HepG2 (cell line): ENCODE data around the gene HNRNPM. TPM values are rescaled to one million over a fixed set of nuclear protein-coding genes. Genes with fewer than 3 reads are reported as not detected.
A peak's percentile ranks its signal among the peaks of the same experiment; 100 is the strongest.

Experiments used
- CREB3 ChIP-seq: sonication (generic); formaldehyde crosslinking; IDR thresholded peaks from 2 replicates; pipeline ENCODE4 v1.5.0; 2020; ENCODE audit warnings: missing genetic modification reagents
- HDAC1 ChIP-seq: sonication (generic); formaldehyde crosslinking; IDR thresholded peaks from 2 replicates; pipeline ENCODE4 v1.5.1; 2020; ENCODE audit warnings: mild to moderate bottlenecking, missing genetic modification reagents
- HMGXB4 ChIP-seq, 2 experiments: sonication (generic) in 1 of 2; formaldehyde crosslinking in 1 of 2; IDR thresholded peaks; 2 replicates each; pipeline versions ENCODE4 v1.4.0 to v1.6.1; 2018 to 2020; ENCODE audit warnings: missing genetic modification reagents in 2 of 2, borderline replicate concordance in 1 of 2, low read depth in 1 of 2, mild to moderate bottlenecking in 1 of 2, missing biosample characterization in 1 of 2
- NCOA1 ChIP-seq: sonication (generic); formaldehyde crosslinking; IDR thresholded peaks from 2 replicates; pipeline ENCODE4 v1.9.0; 2021; ENCODE audit warnings: missing genetic modification reagents
- PHB2 ChIP-seq: fragments of 450-650 bp; IDR thresholded peaks from 2 replicates; pipeline ENCODE4 v1.6.1; 2018; ENCODE audit not compliant: partially characterized antibody
- REPIN1 ChIP-seq: sonication (generic); formaldehyde crosslinking; IDR thresholded peaks from 2 replicates; pipeline ENCODE4 v1.8.0; 2022; ENCODE audit warnings: missing genetic modification reagents, low read depth, mild to moderate bottlenecking, borderline replicate concordance
- SSRP1 ChIP-seq: IDR thresholded peaks from 2 replicates; pipeline ENCODE4 v1.6.1; 2016; ENCODE audit warnings: control low read depth
- ZFP91 ChIP-seq: sonication (generic); formaldehyde crosslinking; IDR thresholded peaks from 2 replicates; pipeline ENCODE4 v1.9.0; 2022; ENCODE audit warnings: missing genetic modification reagents, mild to moderate bottlenecking, borderline replicate concordance
- ZFYVE20 ChIP-seq: sonication (generic); formaldehyde crosslinking; IDR thresholded peaks from 2 replicates; pipeline ENCODE4 v1.8.0; 2023; ENCODE audit warnings: low read depth, mild to moderate bottlenecking, moderate library complexity, missing genetic modification reagents, borderline replicate concordance
- ZIK1 ChIP-seq: sonication (generic); formaldehyde crosslinking; IDR thresholded peaks from 2 replicates; pipeline ENCODE4 v1.5.0; 2020; ENCODE audit warnings: mild to moderate bottlenecking, low read depth, missing genetic modification reagents, borderline replicate concordance
- ZNF580 ChIP-seq: IDR thresholded peaks from 2 replicates; pipeline ENCODE4 v1.6.1; 2016; ENCODE audit warnings: low read depth, borderline replicate concordance
- ZNF891 ChIP-seq: sonication (generic); formaldehyde crosslinking; IDR thresholded peaks from 2 replicates; pipeline ENCODE4 v1.5.0; 2020; ENCODE audit warnings: mild to moderate bottlenecking, missing genetic modification reagents
- polyA plus RNA-seq, 8 experiments: library from polyadenylated mRNA; depleted of rRNA in 3 of 8; stranded (reverse) in 7 of 8; unstranded in 1 of 8; fragments of >200 nt; fragmentation: Illumina TruSeq in 4 of 8; extraction: Trizol in 4 of 8; gene quantifications; 2 replicates each; pipeline versions ENCODE4 v1.2.1 to v1.2.3, GENCODE V29; 2011 to 2016; ENCODE audit warnings: low read depth in 4 of 8, missing spikeins in 1 of 8, mixed read lengths in 1 of 8; ENCODE audit not compliant: insufficient read depth in 1 of 8
- total RNA-seq, 5 experiments: library from RNA; depleted of rRNA; stranded (reverse); fragments of >200 nt; fragmentation: Illumina TruSeq; extraction: Trizol; gene quantifications; 2 replicates each; pipeline ENCODE4 v1.2.3, GENCODE V29; 2016; ENCODE audit warnings: low read depth in 1 of 5
- TF ChIP-seq, protein P1 (sequence below): sonication (generic); formaldehyde crosslinking; conservative IDR thresholded peaks from 2 replicates; pipeline ENCODE4 v1.4.0; 2020; ENCODE audit warnings: mild to moderate bottlenecking, missing genetic modification reagents, moderate library complexity
- TF ChIP-seq, protein P2 (sequence below): sonication (generic); formaldehyde crosslinking; IDR thresholded peaks from 2 replicates; pipeline ENCODE4 v1.8.0; 2022; ENCODE audit warnings: mild to moderate bottlenecking, missing genetic modification reagents, moderate library complexity

HNRNPM gene
- total and polyA plus RNA-seq, 2 of the 13 experiments (the other 11 are each of a cell fraction or from before 2014, with no cell fraction given): 56.7 to 102 TPM

- TF ChIP-seq REPIN1 (0 out of 2 replicates have a peak, but pooled peaks have one; percentile 51), NCOA1 (no peak), ZFP91 (peak; percentile 82; the same call in 1 of the 2 replicates), ZIK1 (CRISPR knock-in tag) (peak; percentile 65; the same call in 1 of the 2 replicates), CREB3 (CRISPR knock-in tag) (0 out of 2 replicates have a peak, but pooled peaks have one; percentile 80), PHB2 (no peak), SSRP1 (CRISPR knock-in tag) (no peak), HDAC1 (CRISPR knock-in tag) (peak; percentile 12; the same call in 1 of the 2 replicates), ZFYVE20 (CRISPR knock-in tag) (no peak), ZNF891 (no peak; the same call in 1 of the 2 replicates), HMGXB4 (CRISPR knock-in tag; IDR thresholded peaks at IDR 0.05; ENCODE audit: borderline replicate concordance in 1 of 2, low read depth in 1 of 2) (peak in 1 of 2 experiments; percentile 76; a peak in 3 of 4 replicates), ZNF580 (peak; percentile 33; the same call in 1 of the 2 replicates)
- TF ChIP-seq, protein P1, sequence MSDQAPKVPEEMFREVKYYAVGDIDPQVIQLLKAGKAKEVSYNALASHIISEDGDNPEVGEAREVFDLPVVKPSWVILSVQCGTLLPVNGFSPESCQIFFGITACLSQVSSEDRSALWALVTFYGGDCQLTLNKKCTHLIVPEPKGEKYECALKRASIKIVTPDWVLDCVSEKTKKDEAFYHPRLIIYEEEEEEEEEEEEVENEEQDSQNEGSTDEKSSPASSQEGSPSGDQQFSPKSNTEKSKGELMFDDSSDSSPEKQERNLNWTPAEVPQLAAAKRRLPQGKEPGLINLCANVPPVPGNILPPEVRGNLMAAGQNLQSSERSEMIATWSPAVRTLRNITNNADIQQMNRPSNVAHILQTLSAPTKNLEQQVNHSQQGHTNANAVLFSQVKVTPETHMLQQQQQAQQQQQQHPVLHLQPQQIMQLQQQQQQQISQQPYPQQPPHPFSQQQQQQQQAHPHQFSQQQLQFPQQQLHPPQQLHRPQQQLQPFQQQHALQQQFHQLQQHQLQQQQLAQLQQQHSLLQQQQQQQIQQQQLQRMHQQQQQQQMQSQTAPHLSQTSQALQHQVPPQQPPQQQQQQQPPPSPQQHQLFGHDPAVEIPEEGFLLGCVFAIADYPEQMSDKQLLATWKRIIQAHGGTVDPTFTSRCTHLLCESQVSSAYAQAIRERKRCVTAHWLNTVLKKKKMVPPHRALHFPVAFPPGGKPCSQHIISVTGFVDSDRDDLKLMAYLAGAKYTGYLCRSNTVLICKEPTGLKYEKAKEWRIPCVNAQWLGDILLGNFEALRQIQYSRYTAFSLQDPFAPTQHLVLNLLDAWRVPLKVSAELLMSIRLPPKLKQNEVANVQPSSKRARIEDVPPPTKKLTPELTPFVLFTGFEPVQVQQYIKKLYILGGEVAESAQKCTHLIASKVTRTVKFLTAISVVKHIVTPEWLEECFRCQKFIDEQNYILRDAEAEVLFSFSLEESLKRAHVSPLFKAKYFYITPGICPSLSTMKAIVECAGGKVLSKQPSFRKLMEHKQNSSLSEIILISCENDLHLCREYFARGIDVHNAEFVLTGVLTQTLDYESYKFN: no peak; the same call in 1 of the 2 replicates
- TF ChIP-seq, protein P2, sequence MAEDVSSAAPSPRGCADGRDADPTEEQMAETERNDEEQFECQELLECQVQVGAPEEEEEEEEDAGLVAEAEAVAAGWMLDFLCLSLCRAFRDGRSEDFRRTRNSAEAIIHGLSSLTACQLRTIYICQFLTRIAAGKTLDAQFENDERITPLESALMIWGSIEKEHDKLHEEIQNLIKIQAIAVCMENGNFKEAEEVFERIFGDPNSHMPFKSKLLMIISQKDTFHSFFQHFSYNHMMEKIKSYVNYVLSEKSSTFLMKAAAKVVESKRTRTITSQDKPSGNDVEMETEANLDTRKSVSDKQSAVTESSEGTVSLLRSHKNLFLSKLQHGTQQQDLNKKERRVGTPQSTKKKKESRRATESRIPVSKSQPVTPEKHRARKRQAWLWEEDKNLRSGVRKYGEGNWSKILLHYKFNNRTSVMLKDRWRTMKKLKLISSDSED: no peak
Observed at GRCh38 chr19:8444677-8445487, at the start of gene HNRNPM (continued).
